Activated naive CD8-positive, alpha-beta T cell (primary cell): ENCODE results near the gene CRAMP1.
A peak's percentile ranks its signal among the peaks of the same experiment; 100 is the strongest.

Experiments used
- H3K27ac Mint-ChIP-seq: one replicate; pipeline ENCODE4 v1.8.0; 2021; ENCODE audit warnings: mixed read lengths
- H3K27me3 Mint-ChIP-seq: one replicate; pipeline ENCODE4 v1.8.0; 2021; ENCODE audit warnings: mixed read lengths
- H3K36me3 Mint-ChIP-seq: one replicate; pipeline ENCODE4 v1.8.0; 2021; ENCODE audit warnings: mixed read lengths
- H3K4me1 Mint-ChIP-seq: one replicate; pipeline ENCODE4 v1.8.0; 2021; ENCODE audit warnings: low read depth, mixed read lengths
- H3K4me3 Mint-ChIP-seq: one replicate; pipeline ENCODE4 v1.8.0; 2021; ENCODE audit warnings: mild to moderate bottlenecking, mixed read lengths
- H3K9me3 Mint-ChIP-seq: one replicate; pipeline ENCODE4 v1.8.0; 2021; ENCODE audit warnings: low read depth, mixed read lengths

CRAMP1 gene

GRCh38 chr16:1613211-1613622, 1.1 kb downstream of the CRAMP1 start:
- Mint-ChIP-seq H3K4me3 (peak overlapping the region; percentile 91), H3K27me3 (no peaks in the 10 kb centered on the region), H3K27ac (peak overlapping the region; percentile 68), H3K36me3 (peaks cover 11% of the 10 kb centered on the region), H3K4me1 (peaks cover 31% of the 10 kb centered on the region), H3K9me3 (no peaks in the 10 kb centered on the region)

DNA sequence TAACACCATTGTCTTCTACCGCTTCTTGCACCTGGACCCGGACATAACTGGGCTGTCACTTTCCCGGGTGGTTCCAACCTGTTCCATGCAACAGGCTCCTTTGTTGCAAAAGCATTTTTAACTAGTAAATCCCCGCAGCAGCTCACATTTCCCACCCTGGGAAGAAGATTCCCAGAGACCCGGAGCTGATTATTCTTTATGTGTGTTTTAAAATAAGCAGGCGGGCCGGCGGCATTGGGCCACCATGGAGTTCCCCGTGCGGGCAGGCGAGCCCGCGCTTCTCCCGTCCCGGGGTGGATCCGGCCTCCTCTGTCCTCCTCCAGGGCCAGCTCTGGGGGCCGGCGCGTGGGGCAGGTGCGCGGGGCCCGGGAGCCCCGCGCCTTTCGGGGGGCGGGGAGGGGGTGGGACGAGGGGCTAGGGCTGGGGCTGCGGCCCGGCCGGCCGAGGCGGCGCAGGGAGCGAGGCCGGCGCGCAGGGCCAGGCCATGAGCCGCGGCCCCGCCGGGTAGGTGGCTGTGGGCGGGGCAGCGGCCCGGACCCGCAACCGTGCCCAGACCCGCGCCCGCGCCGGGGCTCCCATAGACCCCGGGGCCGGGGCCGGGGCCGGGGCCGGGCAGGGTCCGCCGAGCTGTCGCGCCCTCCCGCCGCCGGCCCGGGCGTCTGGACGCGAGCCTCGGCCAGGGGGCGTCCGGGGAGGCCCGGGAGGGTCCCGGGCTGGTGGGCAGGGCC, 1.7 kb downstream of the CRAMP1 start:
- Mint-ChIP-seq H3K27me3 (no peaks in the 10 kb centered on the region), H3K4me1 (peaks cover 32% of the 10 kb centered on the region), H3K27ac (peak overlapping the region; percentile 68), H3K4me3 (peak overlapping the region; percentile 91), H3K36me3 (peaks cover 14% of the 10 kb centered on the region), H3K9me3 (no peaks in the 10 kb centered on the region)

GRCh38 chr16:1614456-1615102, 2.4 kb downstream of the CRAMP1 start:
- H3K4me1 Mint-ChIP-seq: peaks cover 31% of the 10 kb centered on the region
- no peaks in the 10 kb centered on the region for H3K9me3 Mint-ChIP-seq
- peak overlapping the region; percentile 84 for H3K4me3 Mint-ChIP-seq
- H3K27me3 Mint-ChIP-seq: no peaks in the 10 kb centered on the region
- no peak overlapping the region for H3K27ac Mint-ChIP-seq
- H3K36me3 Mint-ChIP-seq: peaks cover 15% of the 10 kb centered on the region

- Mint-ChIP-seq H3K4me3 (peak overlapping the region; percentile 84), H3K4me1 (peaks cover 27% of the 10 kb centered on the region), H3K36me3 (peaks cover 15% of the 10 kb centered on the region), H3K27me3 (no peaks in the 10 kb centered on the region), H3K27ac (peak overlapping the region; percentile 73), H3K9me3 (no peaks in the 10 kb centered on the region)
Observed at GRCh38 chr16:1615761-1616160, 3.6 kb downstream of the CRAMP1 start.

DNA sequence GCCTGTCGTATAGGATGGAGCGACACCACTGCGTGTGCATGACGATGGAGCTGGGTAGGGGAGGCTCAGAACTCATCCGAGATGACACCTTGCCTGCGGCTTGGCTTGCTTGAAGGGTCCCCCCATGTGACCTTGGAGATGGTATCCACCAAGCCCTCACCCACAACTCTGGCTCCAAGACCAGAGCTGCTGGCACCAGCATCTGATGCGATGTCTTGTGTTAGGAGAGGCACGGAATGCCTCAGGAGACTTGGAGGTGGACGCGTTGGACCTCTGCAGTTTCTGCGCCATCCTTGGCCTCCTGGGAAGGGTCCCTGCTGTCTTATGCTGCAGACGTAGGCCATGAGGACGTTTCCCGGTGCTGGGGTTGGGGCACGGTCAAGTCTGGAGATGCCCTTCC, 7.8 kb downstream of the CRAMP1 start:
- Mint-ChIP-seq H3K27me3 (no peaks in the 10 kb centered on the region), H3K4me1 (peaks cover 13% of the 10 kb centered on the region), H3K27ac (no peak overlapping the region), H3K4me3 (no peak overlapping the region), H3K36me3 (peaks cover 17% of the 10 kb centered on the region), H3K9me3 (no peaks in the 10 kb centered on the region)

GRCh38 chr16:1620391-1620790, 8.2 kb downstream of the CRAMP1 start:
- no peaks in the 10 kb centered on the region for H3K9me3 Mint-ChIP-seq
- no peak overlapping the region for H3K27ac Mint-ChIP-seq
- no peaks in the 10 kb centered on the region for H3K27me3 Mint-ChIP-seq
- H3K4me1 Mint-ChIP-seq: peaks cover 9% of the 10 kb centered on the region
- H3K36me3 Mint-ChIP-seq: peaks cover 13% of the 10 kb centered on the region
- H3K4me3 Mint-ChIP-seq: no peak overlapping the region

- Mint-ChIP-seq H3K36me3 (peaks cover 6% of the 10 kb centered on the region), H3K27me3 (no peaks in the 10 kb centered on the region), H3K27ac (no peak overlapping the region), H3K4me1 (peaks cover 2% of the 10 kb centered on the region), H3K4me3 (no peak overlapping the region), H3K9me3 (no peaks in the 10 kb centered on the region)
Observed at GRCh38 chr16:1621851-1622250, 9.7 kb downstream of the CRAMP1 start.

GRCh38 chr16:1626327-1626726, 14.2 kb downstream of the CRAMP1 start:
- no peaks in the 10 kb centered on the region for H3K9me3 Mint-ChIP-seq
- no peak overlapping the region for H3K4me3 Mint-ChIP-seq
- peaks cover 6% of the 10 kb centered on the region for H3K4me1 Mint-ChIP-seq
- H3K27me3 Mint-ChIP-seq: no peaks in the 10 kb centered on the region
- H3K36me3 Mint-ChIP-seq: peaks cover 2% of the 10 kb centered on the region
- no peak overlapping the region for H3K27ac Mint-ChIP-seq

- Mint-ChIP-seq H3K9me3 (no peaks in the 10 kb centered on the region), H3K27ac (no peak overlapping the region), H3K4me1 (peaks cover 6% of the 10 kb centered on the region), H3K36me3 (peaks cover 1% of the 10 kb centered on the region), H3K4me3 (no peak overlapping the region), H3K27me3 (no peaks in the 10 kb centered on the region)
Observed at GRCh38 chr16:1626776-1627175, 14.6 kb downstream of the CRAMP1 start.

- no peak overlapping the region for H3K4me3 Mint-ChIP-seq
Observed at GRCh38 chr16:1630450-1631213, 18.5 kb downstream of the CRAMP1 start.

GRCh38 chr16:1631230-1631629, 19.1 kb downstream of the CRAMP1 start:
- H3K36me3 Mint-ChIP-seq: no peaks in the 10 kb centered on the region
- peaks cover 6% of the 10 kb centered on the region for H3K4me1 Mint-ChIP-seq
- H3K4me3 Mint-ChIP-seq: no peak overlapping the region
- no peak overlapping the region for H3K27ac Mint-ChIP-seq
- H3K9me3 Mint-ChIP-seq: no peaks in the 10 kb centered on the region
- no peaks in the 10 kb centered on the region for H3K27me3 Mint-ChIP-seq

More at GRCh38 chr16:1630450-1631213, 18.5 kb downstream of the CRAMP1 start:
- Mint-ChIP-seq H3K36me3 (no peaks in the 10 kb centered on the region), H3K27ac (no peak overlapping the region), H3K9me3 (no peaks in the 10 kb centered on the region), H3K27me3 (no peaks in the 10 kb centered on the region), H3K4me1 (peaks cover 6% of the 10 kb centered on the region)

DNA sequence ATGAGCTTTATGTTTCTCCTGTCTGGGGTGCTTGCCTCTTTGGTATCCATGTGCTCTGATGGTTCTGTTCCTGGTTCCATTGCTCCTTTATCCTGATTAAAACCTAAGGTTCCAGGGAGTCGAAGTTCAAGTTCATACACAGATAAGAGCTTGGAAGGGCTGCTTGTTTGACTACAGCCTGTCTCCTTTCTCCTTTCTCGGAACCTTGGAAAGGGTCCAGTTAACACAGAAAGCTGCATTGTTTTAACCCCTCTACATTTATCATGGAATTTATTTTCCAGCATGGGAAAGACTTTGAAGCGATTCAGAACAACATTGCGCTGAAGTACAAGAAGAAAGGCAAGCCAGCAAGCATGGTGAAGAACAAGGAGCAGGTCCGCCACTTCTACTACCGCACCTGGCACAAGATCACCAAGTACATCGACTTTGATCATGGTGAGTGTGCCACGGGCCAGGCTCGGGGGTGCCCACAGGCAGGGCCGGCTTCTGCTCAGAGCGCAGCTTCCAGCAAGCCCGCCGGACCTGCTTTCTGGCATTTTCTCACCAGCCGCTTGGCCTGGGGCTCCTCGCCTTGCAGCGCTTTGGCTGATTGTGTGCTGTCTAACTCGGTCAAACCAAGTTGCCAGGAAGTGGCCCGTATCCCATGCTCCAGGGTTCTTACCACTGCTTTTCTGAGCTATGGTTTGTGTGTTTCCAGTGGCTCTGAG, 19.9 kb downstream of the CRAMP1 start:
- Mint-ChIP-seq H3K4me3 (no peak overlapping the region), H3K4me1 (peaks cover 6% of the 10 kb centered on the region), H3K36me3 (no peaks in the 10 kb centered on the region), H3K27me3 (no peaks in the 10 kb centered on the region), H3K9me3 (no peaks in the 10 kb centered on the region), H3K27ac (no peak overlapping the region)

- Mint-ChIP-seq H3K36me3 (no peaks in the 10 kb centered on the region), H3K27me3 (no peaks in the 10 kb centered on the region), H3K4me1 (peaks cover 6% of the 10 kb centered on the region), H3K9me3 (no peaks in the 10 kb centered on the region), H3K4me3 (no peak overlapping the region), H3K27ac (no peak overlapping the region)
Observed at GRCh38 chr16:1632638-1632970, 20.4 kb downstream of the CRAMP1 start.

- Mint-ChIP-seq H3K36me3 (peaks cover 4% of the 10 kb centered on the region), H3K4me1 (peaks cover 6% of the 10 kb centered on the region), H3K27me3 (no peaks in the 10 kb centered on the region), H3K27ac (no peak overlapping the region), H3K9me3 (no peaks in the 10 kb centered on the region), H3K4me3 (no peak overlapping the region)
Observed at GRCh38 chr16:1633310-1633709, 21.1 kb downstream of the CRAMP1 start.

DNA sequence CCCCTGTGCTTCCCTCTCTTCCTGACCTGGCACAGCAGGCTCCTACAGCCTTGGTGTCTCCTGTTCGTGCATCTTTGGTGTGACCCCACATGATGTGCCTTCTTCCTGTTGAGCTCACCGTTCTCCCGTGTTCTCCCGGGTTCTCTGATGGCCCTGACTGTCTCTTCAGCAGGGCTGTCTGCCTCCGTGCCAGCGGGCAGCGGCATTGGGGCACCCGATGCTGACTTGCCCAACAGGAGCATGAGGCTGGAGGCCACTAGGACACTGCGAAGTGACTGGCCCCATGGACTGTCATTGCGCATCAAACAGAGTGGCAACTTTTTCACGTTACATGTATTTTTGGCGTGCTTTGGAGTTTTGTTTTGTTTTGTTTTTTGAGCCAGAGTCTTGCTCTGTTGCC, 22.4 kb downstream of the CRAMP1 start:
- Mint-ChIP-seq H3K9me3 (no peaks in the 10 kb centered on the region), H3K4me3 (no peak overlapping the region), H3K27me3 (no peaks in the 10 kb centered on the region), H3K27ac (no peak overlapping the region), H3K36me3 (peaks cover 7% of the 10 kb centered on the region), H3K4me1 (peaks cover 6% of the 10 kb centered on the region)
